Muscle layer of duodenum (tissue), 2 donors: ENCODE results near the gene PTPRD.

Experiments
- H3K27ac ChIP-seq: one replicate; pipeline ENCODE4 v1.7.0; 2013; ENCODE audit warnings: mild to moderate bottlenecking, low read length
- H3K27me3 ChIP-seq: one replicate; pipeline ENCODE4 v1.7.0; 2013; ENCODE audit warnings: low read depth, mild to moderate bottlenecking, control low read depth, low read length
- H3K36me3 ChIP-seq, 2 donors: one replicate each; pipeline ENCODE4 v1.7.0; 2013; ENCODE audit warnings: low read length in 2 of 2, control low read depth in 1 of 2, mild to moderate bottlenecking in 1 of 2; ENCODE audit not compliant: insufficient read depth in 2 of 2, control insufficient read depth in 1 of 2
- H3K4me1 ChIP-seq, 2 donors: one replicate each; pipeline ENCODE4 v1.7.0; 2013; ENCODE audit warnings: low read length in 2 of 2, mild to moderate bottlenecking in 2 of 2, control low read depth in 1 of 2, moderate library complexity in 1 of 2; ENCODE audit not compliant: insufficient read depth in 2 of 2, control insufficient read depth in 1 of 2
- H3K4me3 ChIP-seq, 2 donors: one replicate each; pipeline ENCODE4 v1.7.0; 2013; ENCODE audit warnings: low read length in 2 of 2, low read depth in 1 of 2, mild to moderate bottlenecking in 1 of 2
- H3K9me3 ChIP-seq, 2 donors: one replicate each; pipeline ENCODE4 v1.7.0; 2013; ENCODE audit warnings: low read length in 2 of 2, control low read depth in 1 of 2, mild to moderate bottlenecking in 1 of 2; ENCODE audit not compliant: control insufficient read depth in 1 of 2
- donor health status: healthy.

PTPRD gene

DNA sequence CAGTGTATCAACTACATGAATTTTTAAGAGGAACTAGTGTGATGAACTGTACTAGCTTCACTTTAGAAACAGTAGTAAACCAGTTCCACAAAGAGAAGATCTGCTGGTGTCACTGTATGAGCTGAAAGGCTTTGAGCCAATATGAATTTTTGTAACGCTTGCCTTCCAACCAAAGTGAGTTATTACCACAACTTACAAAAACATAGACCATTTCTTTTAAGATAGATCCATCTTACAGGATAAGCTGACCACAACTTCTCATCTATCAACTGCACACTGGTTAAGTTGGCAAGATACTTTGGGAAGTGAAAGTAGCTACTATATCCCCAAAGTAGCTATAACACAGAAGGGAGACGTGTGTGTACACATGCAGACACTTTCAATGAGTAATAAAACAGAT is 1963.6 kb downstream of the PTPRD start:
- Histone ChIP-seq H3K4me1 (no peaks in the 10 kb centered on the region), H3K27ac (no peak overlapping the region), H3K9me3 (no peaks in the 10 kb centered on the region), H3K4me3 (no peak overlapping the region), H3K36me3 (no peaks in the 10 kb centered on the region), H3K27me3 (no peaks in the 10 kb centered on the region)

GRCh38 chr9:8648271-8648845 is 1964.4 kb downstream of the PTPRD start:
- Histone ChIP-seq H3K4me1 (no peaks in the 10 kb centered on the region), H3K9me3 (no peaks in the 10 kb centered on the region), H3K4me3 (no peak overlapping the region), H3K27ac (no peak overlapping the region), H3K36me3 (no peaks in the 10 kb centered on the region), H3K27me3 (no peaks in the 10 kb centered on the region)

- Histone ChIP-seq H3K4me1 (no peaks in the 10 kb centered on the region), H3K27me3 (no peaks in the 10 kb centered on the region), H3K4me3 (no peak overlapping the region), H3K9me3 (no peaks in the 10 kb centered on the region), H3K27ac (no peak overlapping the region), H3K36me3 (no peaks in the 10 kb centered on the region)
Measured at GRCh38 chr9:8647824-8648223, 1965.0 kb downstream of the PTPRD start.

DNA sequence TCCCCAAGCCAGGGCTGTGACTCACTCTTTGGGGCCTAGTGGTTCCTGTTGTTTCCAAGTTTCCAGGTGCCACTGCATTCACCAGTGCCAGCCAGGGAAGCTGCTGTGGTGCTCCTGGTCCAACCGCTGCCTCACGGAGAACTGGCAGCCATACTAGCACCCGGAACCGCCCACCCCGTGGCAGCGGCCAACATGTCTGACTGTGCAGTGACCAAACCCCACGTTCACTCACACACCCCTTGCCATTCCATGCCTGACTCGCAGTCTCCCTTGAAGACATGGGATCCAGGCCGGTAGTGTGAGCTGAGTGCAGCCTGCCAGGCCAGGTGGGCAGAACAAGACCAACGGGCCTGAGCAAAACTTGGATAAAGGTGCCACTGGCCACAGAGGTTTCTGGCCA is 1968.2 kb downstream of the PTPRD start:
- no peaks in the 10 kb centered on the region for H3K36me3 ChIP-seq
- no peaks in the 10 kb centered on the region for H3K27me3 ChIP-seq
- H3K9me3 ChIP-seq = no peaks in the 10 kb centered on the region
- H3K4me1 ChIP-seq = no peaks in the 10 kb centered on the region
- no peak overlapping the region for H3K4me3 ChIP-seq
- no peak overlapping the region for H3K27ac ChIP-seq

GRCh38 chr9:8643896-8644295 is 1968.9 kb downstream of the PTPRD start:
- no peaks in the 10 kb centered on the region for H3K27me3 ChIP-seq
- H3K4me1 ChIP-seq = no peaks in the 10 kb centered on the region
- H3K27ac ChIP-seq = no peak overlapping the region
- H3K4me3 ChIP-seq = no peak overlapping the region
- H3K36me3 ChIP-seq = no peaks in the 10 kb centered on the region
- no peaks in the 10 kb centered on the region for H3K9me3 ChIP-seq

- Histone ChIP-seq H3K9me3 (no peaks in the 10 kb centered on the region), H3K36me3 (no peaks in the 10 kb centered on the region), H3K4me1 (no peaks in the 10 kb centered on the region), H3K4me3 (no peak overlapping the region), H3K27ac (no peak overlapping the region), H3K27me3 (no peaks in the 10 kb centered on the region)
Measured at GRCh38 chr9:8643464-8643863, 1969.3 kb downstream of the PTPRD start.

DNA sequence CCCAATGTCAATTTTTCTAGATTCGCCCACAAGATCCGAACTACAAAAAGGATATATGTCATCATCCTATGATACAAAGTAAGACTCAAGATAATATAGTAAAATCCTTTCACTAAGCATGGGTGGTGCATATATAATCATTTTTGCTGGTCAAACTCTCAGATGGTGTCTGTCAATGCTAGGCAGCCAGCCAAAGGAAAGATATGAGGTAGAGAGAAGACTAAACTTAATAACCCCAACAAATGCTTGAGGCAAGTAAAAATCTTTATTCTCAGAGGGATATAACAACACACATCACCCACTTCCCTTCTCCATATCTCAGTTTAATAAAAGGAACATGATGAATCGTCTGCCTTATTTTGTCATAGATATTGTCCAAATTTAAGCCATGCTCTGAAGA is 1972.0 kb downstream of the PTPRD start:
- Histone ChIP-seq H3K27ac (no peak overlapping the region), H3K27me3 (no peaks in the 10 kb centered on the region), H3K36me3 (no peaks in the 10 kb centered on the region)

DNA sequence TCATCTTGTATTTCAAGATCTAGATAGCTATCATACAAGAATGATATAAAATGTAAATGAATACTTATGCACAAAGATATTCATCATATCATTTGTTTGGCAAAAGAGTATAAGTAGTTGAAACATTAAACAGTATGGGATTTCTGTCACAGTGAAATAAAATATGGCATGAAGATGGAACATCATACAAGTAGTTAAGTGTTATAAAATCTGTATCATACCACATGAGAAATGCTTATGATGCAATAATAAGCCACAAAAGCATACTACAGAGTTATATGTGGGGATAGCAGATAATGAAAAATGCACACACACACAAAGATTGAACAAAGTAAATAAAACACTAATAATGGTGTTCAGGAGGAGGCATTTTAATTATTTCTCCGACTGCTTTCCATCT is 1975.2 kb downstream of the PTPRD start:
- no peak overlapping the region for H3K4me3 ChIP-seq
- H3K4me1 ChIP-seq = no peaks in the 10 kb centered on the region
- H3K9me3 ChIP-seq = no peaks in the 10 kb centered on the region
- H3K27ac ChIP-seq = no peak overlapping the region
- no peaks in the 10 kb centered on the region for H3K36me3 ChIP-seq
- no peaks in the 10 kb centered on the region for H3K27me3 ChIP-seq

More for the DNA sequence above, 1972.0 kb downstream of the PTPRD start:
- H3K4me1 ChIP-seq = no peaks in the 10 kb centered on the region
- no peaks in the 10 kb centered on the region for H3K9me3 ChIP-seq
- no peak overlapping the region for H3K4me3 ChIP-seq

DNA sequence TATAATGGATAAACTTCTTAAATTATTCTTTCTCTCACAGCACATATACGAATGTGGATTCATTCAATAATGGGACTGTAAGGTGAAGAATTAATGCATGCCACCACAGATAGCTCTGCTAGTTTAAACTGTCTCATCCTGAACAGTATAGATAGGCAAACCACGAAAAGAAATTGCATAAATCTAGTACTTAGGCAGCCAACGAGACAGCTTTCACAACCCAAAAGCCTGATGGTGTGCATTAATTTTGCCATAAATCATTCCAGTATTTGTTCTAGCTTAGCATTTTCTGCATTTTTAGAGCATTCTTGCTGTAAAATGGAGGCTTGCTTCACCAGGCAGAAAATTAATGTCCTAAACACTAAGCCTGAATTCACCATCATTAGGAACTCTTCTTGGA is 1979.0 kb downstream of the PTPRD start:
- no peak overlapping the region for H3K4me3 ChIP-seq
- H3K27me3 ChIP-seq = no peaks in the 10 kb centered on the region
- H3K9me3 ChIP-seq = no peaks in the 10 kb centered on the region
- H3K36me3 ChIP-seq = no peaks in the 10 kb centered on the region
- no peak overlapping the region for H3K27ac ChIP-seq
- no peaks in the 10 kb centered on the region for H3K4me1 ChIP-seq

DNA sequence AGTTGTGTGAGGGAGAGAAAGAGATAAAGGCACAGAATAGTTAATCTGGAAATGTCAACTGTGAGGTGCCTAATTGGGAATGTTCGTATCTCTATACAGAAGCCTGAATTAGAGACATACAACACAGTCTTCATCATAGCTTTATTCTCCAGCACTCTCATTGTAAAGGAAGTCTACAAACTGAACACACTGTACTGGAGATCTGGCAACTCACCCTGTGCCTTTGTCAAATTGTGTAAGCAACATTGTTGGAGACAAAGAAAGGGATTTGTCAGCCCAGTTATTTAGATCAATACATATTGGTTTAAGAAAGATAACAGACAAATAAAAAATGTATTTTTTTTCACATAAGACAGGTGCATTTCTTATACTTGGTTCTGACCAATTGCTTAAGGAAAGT is 1980.3 kb downstream of the PTPRD start:
- H3K27ac ChIP-seq = no peak overlapping the region
- H3K4me3 ChIP-seq = no peak overlapping the region
- no peaks in the 10 kb centered on the region for H3K4me1 ChIP-seq
- no peaks in the 10 kb centered on the region for H3K36me3 ChIP-seq
- no peaks in the 10 kb centered on the region for H3K9me3 ChIP-seq
- H3K27me3 ChIP-seq = no peaks in the 10 kb centered on the region

GRCh38 chr9:8628791-8629190 is 1984.0 kb downstream of the PTPRD start:
- Histone ChIP-seq H3K36me3 (no peaks in the 10 kb centered on the region), H3K27me3 (no peaks in the 10 kb centered on the region), H3K4me3 (no peak overlapping the region), H3K9me3 (no peaks in the 10 kb centered on the region), H3K4me1 (no peaks in the 10 kb centered on the region), H3K27ac (no peak overlapping the region)

DNA sequence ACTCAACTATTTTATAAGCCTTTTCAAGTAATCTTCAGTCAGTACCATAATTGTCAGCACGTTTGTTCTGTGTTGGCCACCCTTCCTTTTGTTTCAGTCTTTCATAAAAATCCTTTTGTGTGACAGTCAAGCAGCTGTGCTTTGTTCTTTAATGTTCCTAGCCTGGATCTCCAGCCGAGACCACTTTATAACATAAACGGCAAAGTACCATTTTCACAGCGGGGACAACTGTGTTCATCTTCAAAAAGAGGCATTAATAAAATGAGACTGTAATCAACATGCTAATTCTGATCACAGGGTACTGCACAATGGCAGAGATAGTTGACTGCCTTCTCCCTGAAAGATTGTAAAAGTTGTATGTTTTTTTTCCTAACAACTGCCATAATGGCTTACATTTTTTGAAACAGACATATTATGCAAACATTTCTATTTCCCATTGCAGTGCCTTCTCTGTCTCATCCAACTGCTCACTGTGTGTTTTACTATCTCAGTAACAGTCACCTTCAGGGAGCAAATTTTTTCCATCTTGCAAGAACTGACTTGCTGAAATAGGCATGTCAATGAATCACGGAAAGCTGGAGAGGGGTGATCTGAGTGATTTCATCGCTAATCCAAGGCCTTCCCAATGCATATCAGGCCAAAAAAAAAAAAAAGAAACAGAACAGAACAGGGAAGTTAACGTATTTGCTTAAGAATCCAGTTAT is 1984.7 kb downstream of the PTPRD start:
- H3K36me3 ChIP-seq = no peaks in the 10 kb centered on the region
- H3K4me1 ChIP-seq = no peaks in the 10 kb centered on the region
- H3K27me3 ChIP-seq = no peaks in the 10 kb centered on the region
- no peaks in the 10 kb centered on the region for H3K9me3 ChIP-seq
- H3K27ac ChIP-seq = no peak overlapping the region
- H3K4me3 ChIP-seq = no peak overlapping the region
